SK-N-MC (cell line): Measurements from ENCODE around the gene LDLRAP1.

Experiments used
- EZH2 ChIP-seq: fragments of 200-600 bp; sonication (generic); IDR thresholded peaks from one replicate; pipeline ENCODE4 v1.6.1; 2017; ENCODE audit warnings: antibody characterized with exemption
- POLR2AphosphoS5 ChIP-seq: IDR thresholded peaks from 2 replicates; pipeline ENCODE4 v1.6.1; 2012; ENCODE audit warnings: mild to moderate bottlenecking, low read depth, low read length, borderline replicate concordance

DNA sequence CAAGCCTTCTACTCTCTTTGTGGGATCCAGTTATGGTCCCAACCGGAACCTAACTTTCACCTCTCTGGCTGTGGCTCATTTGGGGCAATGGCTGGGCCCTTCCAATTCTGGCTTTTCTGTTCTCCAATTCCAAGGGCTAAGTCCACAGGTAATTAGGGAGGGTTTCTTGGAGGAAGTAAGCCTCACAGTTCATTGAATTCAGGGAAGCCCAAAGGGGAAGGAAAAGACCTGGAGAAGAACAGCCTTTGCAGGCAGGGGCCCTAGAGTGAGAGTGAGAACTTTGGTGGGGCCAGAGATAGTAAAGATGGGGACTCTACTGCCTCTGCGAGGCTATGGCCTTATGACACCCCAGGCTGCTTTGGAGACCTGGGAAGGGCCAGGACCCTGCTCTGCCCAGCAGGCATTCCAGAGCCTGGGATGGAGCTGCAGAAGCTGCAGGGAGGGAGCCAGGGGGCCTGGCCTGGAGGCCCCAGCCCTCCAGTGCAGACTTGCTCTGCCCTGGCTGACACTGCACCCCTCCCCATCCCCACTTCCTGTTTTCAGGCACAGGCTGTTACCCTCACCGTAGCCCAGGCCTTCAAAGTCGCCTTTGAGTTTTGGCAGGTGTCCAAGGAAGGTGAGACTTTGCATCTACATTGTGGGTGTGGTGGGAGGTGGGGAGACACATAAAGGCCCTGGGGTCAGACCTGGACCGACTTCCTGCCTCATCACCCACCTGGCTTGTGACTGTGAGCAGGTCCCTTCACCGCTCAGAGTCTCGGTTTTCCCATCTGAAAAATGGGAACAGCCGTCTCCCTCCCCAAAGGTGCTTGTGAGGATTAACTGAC lies 18.9 kb downstream of the LDLRAP1 start:
- no peak for TF ChIP-seq POLR2AphosphoS5
- no peak for TF ChIP-seq EZH2
